HG03521 (cell line): ENCODE data around the gene ZNF582.
"Not testable (repeated sequence)": the region's sequence is repeated elsewhere in the genome, so short reads cannot be mapped to it uniquely, and the experiment has no call there.

Source experiments
- ATAC-seq: cut with Tn5 transposase; IDR thresholded peaks from one replicate; pipeline ENCODE4 v1.9.1; 2021; ENCODE audit warnings: mild to moderate bottlenecking, moderate library complexity; ENCODE audit not compliant: unreplicated experiment

ZNF582 gene

DNA sequence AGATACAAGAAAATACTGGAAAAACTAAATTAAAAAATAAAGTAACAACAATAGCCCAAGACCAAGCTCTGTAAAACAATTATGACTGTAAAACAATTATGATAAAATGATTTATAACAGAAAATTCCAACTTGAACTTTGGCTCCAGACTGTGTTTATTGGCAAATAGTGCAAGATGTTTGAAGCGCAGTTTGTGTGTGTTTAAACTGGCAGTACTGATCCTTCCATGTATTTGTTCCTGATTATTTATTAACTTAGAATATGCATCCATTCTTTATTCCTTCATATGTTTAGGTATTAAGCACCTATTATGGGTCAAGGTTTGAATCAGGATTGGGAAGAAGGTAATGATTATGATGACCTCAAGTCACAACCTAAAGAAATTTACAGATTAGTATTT, 37.8 kb downstream of the ZNF582 start:
- no peak for ATAC-seq

DNA sequence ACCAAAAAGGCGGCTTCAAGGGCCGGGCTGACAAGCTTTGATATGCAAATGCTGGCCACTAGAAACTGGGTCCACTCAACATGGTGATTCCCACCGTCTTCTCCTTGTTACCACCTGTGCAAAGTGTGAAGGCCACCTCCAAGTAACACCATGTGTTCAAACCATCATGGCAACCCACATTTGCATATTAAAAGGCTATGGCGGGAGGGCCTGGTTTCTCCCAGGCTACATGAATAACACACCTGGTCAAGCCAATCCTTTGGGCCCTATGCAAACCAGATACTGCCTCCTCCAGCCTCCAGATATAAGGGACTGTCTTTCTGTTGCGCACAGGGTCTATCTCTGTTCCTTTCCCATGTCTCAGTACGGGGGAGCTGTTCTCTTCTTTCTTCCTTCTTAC, 42.1 kb downstream of the ZNF582 start:
- ATAC-seq = no peak

DNA sequence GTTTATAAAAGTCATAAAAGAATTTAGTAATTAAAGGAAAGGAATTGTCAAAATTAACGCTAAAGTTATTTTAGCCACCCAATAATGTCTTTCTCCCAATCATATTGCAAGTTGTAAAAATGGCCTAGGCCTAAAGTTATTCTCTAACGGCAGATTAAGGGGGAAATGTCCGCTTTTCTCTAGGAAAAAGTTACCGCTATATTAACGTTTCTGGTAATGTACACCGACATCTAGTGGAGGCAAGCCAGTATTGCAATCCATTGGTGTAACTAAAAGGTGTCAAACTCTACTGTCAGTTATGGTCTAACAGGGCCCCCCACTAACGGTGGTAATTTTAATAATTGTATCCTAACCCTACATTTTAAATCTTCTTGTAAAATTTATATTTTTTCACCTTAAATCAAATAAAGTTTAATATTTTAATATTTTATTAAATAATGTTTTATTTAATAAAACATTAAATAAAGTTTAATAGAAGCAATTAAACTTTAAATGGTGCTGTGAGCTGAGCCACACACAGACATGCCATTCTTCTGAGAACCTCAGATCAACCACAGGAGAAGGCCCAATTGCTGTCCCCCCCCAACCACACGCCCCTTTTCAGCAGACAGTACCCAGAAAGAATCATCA, 42.8 kb downstream of the ZNF582 start:
- no peak for ATAC-seq

DNA sequence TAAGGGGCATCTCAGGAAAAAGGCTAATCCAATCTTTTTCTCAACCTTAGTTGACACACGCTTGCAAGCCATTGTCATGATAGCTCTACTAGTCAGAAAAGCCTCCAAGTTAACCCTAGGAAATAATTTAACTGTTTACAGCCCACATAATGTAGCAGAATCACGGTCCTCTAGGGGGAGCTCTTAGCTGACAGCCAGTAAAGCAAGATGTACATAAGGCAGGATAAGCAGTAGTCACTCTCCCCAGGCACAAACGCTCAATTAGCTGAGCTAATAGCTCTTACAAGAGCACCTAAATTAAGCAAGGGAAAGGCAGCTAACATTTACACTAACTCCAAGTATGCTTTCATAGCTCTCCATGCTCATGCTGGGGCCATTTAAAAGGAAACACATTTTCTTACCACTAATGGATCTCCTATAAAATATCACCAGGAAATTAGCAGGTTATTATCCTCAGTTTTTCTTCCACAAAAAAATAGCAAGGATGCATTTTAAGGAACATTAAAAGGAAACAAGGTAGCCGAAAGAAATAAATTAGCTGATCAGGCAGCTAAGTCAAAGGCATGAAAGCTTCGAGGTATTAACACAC, 45.0 kb downstream of the ZNF582 start:
- ATAC-seq = no peak

DNA sequence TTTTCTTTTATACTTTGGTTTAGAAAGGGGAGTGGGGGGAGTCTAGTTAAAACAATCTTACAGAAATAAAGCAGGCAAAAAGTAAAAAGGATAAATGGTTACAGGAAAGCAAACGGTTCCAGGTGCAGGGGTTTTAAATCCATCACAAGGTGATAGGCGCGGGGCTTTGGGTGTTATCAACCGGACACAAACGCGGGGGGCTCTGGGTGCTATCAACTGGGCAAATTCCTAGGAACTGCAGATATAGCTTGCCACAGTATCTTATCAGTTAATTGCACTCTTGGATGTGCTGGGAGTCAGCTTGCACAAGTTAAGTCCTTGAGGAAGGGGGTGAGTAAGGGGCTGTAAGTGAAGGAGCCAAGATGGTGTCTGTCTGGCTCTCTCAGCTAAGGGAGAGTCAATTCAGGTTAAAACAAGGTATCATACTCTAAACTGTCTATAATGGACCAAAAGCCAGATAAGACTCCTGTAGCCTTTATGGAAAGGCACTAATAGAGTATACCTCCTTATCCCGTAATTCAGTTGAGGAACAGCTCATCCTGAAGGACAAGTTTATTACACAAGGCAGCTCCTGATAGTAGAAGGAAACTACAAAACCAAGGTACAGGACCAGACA, 46.1 kb downstream of the ZNF582 start:
- no peak for ATAC-seq

DNA sequence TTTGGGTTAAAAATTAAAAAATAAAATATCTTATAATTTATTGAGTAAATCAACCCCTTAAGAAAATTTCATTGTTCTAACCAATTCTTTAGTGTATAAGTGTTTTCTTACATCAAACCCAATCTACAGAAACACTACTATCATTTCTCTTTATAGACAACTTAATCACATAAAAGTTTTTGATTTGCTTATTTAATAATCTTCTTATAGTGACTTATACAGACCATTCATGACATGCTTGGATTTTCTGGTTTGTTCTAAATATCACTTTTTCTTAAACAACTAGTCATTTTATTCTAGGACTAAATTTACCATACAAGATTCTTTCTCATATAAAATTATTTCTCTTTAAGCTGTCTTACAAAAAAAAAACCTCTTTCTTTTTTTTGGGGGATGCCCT, 51.4 kb downstream of the ZNF582 start:
- no peak for ATAC-seq

DNA sequence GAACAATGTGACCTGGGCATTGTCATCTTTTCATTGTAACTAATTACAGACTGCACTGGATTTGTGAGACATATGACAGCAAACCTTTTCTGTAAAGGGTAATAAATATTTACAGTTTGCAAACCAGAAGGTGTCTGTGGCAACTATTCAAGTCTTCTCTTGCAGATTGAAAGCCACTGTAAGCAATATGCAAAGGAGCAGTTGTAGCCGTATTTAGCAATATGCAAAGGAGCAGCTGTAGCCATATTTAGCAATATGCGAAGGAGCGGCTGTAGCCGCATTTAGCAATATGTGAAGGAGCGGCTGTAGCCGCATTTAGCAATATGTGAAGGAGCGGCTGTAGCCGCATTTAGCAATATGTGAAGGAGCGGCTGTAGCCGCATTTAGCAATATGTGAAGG, 54.3 kb downstream of the ZNF582 start:
- ATAC-seq = not testable (repeated sequence)

DNA sequence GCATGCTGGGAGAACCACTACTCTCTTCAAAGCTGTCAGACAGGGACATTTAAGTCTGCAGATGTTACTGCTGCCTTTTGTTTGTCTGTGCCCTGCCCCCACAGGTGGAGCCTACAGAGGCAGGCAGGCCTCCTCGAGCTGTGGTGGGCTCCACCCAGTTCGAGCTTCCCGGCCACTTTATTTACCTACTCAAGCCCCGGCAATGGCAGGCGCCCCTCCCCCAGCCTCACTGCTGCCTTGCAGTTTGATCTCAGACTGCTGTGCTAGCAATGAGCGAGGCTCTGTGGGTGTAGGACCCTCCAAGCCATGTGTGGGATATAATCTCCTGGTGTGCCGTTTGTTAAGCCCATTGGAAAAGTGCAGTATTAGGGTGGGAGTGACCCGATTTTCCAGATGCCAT, 56.3 kb downstream of the ZNF582 start:
- ATAC-seq = not testable (repeated sequence)

DNA sequence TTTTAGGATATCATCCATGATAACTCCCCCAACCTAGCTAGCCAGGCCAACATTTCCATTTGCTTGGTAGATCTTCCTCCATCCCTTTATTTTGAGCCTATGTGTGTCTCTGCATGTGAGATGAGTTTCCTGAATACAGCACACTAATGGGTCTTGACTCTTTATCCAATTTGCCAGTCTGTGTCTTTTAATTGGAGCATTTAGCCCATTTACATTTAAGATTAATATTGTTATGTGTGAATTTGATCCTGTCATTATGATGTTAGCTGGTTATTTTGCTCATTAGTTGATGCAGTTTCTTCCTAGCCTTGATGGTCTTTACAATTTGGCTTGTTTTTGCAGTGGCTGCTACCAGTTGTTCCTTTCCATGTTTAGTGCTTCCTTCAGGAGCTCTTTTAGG, 58.0 kb downstream of the ZNF582 start:
- ATAC-seq = not testable (repeated sequence)

DNA sequence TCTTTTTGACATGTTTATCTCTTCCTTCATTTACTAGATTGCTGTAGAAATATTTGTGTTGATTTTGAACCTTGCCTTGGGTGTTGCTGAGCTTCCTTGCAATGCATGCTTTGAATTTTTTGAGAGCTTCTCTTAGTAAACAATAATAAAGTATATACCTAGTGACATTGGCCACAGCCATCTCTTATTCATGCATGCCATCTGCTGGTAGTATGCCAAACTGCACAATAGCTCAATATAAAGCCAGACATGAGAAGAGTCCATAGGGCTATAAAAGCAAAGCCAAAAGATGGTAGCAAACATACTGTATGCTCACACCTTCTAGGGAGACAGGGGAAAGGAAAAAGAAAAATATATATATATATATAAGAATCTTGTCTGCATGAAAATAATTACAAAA, 59.8 kb downstream of the ZNF582 start:
- ATAC-seq = no peak
